NB4 (cell line): Measurements from ENCODE around the gene RERE.

Experiments
- DNase-seq: peaks from one replicate; pipeline ENCODE4 v3.0.0; 2010; ENCODE audit warnings: low read depth
- H3K4me3 ChIP-seq: one replicate; pipeline ENCODE4 v1.5.1; 2011; ENCODE audit warnings: mild to moderate bottlenecking, low read depth, low read length, moderate library complexity
- CTCF ChIP-seq: IDR thresholded peaks from one replicate; pipeline ENCODE4 v1.5.1; 2012; ENCODE audit warnings: low read depth, low read length
- MYC ChIP-seq: IDR thresholded peaks from 2 replicates; pipeline ENCODE4 v1.6.1; 2011; ENCODE audit warnings: low read depth, low read length
- POLR2A ChIP-seq: IDR thresholded peaks from 2 replicates; pipeline ENCODE4 v1.6.1; 2011; ENCODE audit warnings: mild to moderate bottlenecking; ENCODE audit not compliant: insufficient read length; ENCODE audit errors: extremely low read depth
- TF ChIP-seq, protein P1 (sequence below): IDR thresholded peaks from 2 replicates; pipeline ENCODE4 v1.6.1; 2011; ENCODE audit warnings: low read depth, low read length

RERE gene

GRCh38 chr1:8667869-8668594 lies 149.4 kb downstream of the RERE start:
- DNase-seq = no peak
- TF ChIP-seq MYC (no peak), CTCF (no peak), POLR2A (no peak)
- TF ChIP-seq, protein P1, sequence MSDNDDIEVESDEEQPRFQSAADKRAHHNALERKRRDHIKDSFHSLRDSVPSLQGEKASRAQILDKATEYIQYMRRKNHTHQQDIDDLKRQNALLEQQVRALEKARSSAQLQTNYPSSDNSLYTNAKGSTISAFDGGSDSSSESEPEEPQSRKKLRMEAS = no peak
- no peak overlapping the region for H3K4me3 ChIP-seq

DNA sequence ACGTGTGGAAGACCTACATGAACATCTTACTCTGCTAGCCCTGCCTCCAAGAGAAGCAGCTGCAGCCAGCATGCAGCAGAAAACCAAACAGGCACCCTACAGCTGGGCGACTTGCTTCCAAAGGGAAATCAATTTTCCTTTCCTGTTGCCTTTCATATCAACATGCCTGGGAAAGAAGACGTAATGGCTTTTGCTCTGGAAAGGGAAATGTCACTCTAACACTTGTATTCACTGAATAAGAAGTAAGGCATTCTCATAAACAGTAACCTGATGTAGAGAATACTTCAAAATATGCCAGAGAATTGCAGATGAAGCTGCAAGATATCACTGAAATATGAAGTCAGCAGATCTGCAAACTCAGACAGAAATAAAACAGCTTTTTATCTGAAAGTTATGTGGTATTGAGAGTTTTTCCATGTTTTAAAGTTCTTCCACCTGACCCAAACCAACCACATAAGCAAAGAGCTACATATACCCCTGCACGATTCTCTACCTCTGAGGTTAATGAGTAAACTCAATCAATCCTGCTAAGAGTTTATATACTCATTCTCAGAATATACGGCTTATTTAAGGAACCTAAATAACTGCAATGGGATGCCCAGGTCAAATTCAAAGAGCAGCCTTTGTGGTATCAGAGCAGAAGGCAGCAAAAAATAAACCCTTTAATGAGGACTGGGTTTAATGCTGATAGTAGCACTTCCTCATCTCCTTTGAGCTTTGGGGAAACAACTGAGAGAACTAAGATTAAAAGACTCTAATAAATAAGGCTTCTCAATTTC lies 150.9 kb downstream of the RERE start:
- no peak for DNase-seq
- TF ChIP-seq MYC (no peak), POLR2A (no peak), CTCF (no peak)
- TF ChIP-seq, protein P1 = no peak
- no peak overlapping the region for H3K4me3 ChIP-seq

- DNase-seq = no peak
- no peak overlapping the region for H3K4me3 ChIP-seq
- no peak for TF ChIP-seq MYC
These were observed 151.6 kb downstream of the RERE start for GRCh38 chr1:8665833-8666232.

DNA sequence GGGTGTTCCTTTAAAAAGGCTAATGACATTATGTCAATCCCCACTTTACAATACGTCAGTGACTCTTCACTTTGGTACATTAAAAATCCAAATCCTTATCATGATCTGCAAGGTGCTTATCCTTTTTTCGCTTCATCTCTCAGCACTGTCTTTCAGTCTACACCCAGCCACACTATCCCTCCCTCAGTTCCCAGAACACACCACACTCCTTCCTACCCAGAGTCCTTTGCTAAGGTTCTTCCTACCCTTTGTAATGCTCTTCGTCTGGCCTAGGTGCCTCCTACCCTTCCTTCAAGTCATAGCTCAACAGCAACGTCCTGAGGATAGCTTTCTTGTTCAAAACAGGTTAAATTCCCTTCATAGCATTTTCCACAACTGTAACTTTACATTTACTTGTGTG lies 152.6 kb downstream of the RERE start:
- DNase-seq = no peak
- TF ChIP-seq CTCF = no peak
- TF ChIP-seq POLR2A = no peak
- TF ChIP-seq, protein P1 = no peak
- no peak for TF ChIP-seq MYC

GRCh38 chr1:8663915-8664329 lies 153.5 kb downstream of the RERE start:
- H3K4me3 ChIP-seq = no peak overlapping the region
- TF ChIP-seq, protein P1 = no peak
- no peak for TF ChIP-seq CTCF
- TF ChIP-seq POLR2A = no peak
- no peak for TF ChIP-seq MYC
- no peak for DNase-seq

More for the DNA sequence above, 152.6 kb downstream of the RERE start:
- no peak overlapping the region for H3K4me3 ChIP-seq

- TF ChIP-seq CTCF = no peak
- no peak for TF ChIP-seq MYC
- TF ChIP-seq, protein P1 = no peak
- no peak for TF ChIP-seq POLR2A
- H3K4me3 ChIP-seq = no peak overlapping the region
- DNase-seq = no peak
These were observed 154.2 kb downstream of the RERE start for GRCh38 chr1:8663090-8663802.
